ENCODE results near the gene VPS13D. TPM values are rescaled to one million over a fixed set of nuclear protein-coding genes. Genes with fewer than 3 reads are reported as not detected.

VPS13D gene
- total RNA-seq, 1 donor from 2014 or later: 88.9 TPM

DNA sequence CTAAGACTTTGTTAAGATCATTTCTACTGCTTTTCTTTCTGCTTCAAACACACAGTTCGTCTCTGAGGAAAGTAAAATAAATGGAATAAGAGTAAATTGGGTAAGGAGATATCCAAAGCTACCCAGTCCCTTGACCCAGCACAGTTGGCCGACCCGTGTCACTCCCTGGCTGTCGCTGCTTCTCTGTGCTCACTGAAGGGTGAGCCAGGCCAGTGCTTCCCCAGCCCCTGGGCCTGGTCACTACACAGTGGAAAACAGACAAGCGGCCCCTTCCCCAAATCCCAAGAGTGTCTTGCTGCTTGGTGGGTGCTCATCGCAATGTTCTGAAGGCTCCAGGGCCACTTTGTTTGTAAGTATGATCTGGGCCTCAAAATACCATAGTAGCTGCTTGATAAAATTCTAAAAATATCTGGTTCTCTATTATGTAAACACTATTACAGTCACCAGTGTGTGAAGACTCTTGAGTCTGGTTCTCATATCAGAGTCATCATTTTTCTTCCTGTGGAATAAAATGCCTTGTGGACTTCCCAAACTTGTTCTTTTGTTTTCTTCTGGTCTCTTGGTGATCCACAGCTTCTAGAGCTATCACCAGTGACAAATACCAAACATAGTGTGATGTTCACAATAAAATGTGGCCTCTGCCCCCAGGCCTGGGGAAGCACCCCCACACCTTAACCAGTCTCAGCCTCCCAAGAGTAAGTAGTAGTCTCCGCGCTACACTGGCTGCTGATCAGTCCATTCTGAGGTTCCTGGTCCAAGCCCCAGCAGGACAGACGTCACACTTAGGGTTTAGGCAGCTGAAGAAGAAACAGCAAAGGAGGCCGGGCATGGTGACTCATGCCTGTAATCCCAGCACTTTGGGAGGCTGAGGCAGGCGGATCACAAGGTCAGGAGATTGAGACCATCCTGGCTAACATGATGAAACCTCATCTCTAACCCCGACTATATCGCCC, 282.0 kb downstream of the VPS13D start:
- DNase-seq (ENCODE audit: extremely low spot score in 2 of 2): no peak
- Histone ChIP-seq H3K9me3 (no peaks in the 10 kb centered on the region), H3K27me3 (no peaks in the 10 kb centered on the region), H3K4me1 (peaks cover 20% of the 10 kb centered on the region), H3K4me3 (no peak overlapping the region), H3K27ac (peak overlapping the region; percentile 65), H3K36me3 (peaks cover 0 to 18% of the 10 kb centered on the region in 2 donors)
- TF ChIP-seq POLR2A (IDR thresholded peaks at IDR 0.05): no peak
- no peak for TF ChIP-seq CTCF (IDR thresholded peaks at IDR 0.05)
- no peak for TF ChIP-seq POLR2AphosphoS5 (IDR thresholded peaks at IDR 0.05; ENCODE audit: insufficient read depth in 1 of 2, low read depth in 1 of 2)
- intact Hi-C loops (cut with DNase I): no loop called here

GRCh38 chr1:12513181-12513580, 283.4 kb downstream of the VPS13D start:
- H3K27me3 ChIP-seq: no peaks in the 10 kb centered on the region
- H3K36me3 ChIP-seq: peaks cover 0 to 4% of the 10 kb centered on the region in 2 donors
- DNase-seq (ENCODE audit: extremely low spot score in 2 of 2): no peak
- TF ChIP-seq CTCF (IDR thresholded peaks at IDR 0.05) (no peak), POLR2AphosphoS5 (IDR thresholded peaks at IDR 0.05; ENCODE audit: insufficient read depth in 1 of 2, low read depth in 1 of 2) (no peak), POLR2A (IDR thresholded peaks at IDR 0.05) (no peak)
- H3K9me3 ChIP-seq: no peaks in the 10 kb centered on the region
- intact Hi-C loops (cut with DNase I): no loop called here
- no peak overlapping the region for H3K27ac ChIP-seq
- H3K4me3 ChIP-seq: no peak overlapping the region
- H3K4me1 ChIP-seq: peaks cover 21% of the 10 kb centered on the region

DNA sequence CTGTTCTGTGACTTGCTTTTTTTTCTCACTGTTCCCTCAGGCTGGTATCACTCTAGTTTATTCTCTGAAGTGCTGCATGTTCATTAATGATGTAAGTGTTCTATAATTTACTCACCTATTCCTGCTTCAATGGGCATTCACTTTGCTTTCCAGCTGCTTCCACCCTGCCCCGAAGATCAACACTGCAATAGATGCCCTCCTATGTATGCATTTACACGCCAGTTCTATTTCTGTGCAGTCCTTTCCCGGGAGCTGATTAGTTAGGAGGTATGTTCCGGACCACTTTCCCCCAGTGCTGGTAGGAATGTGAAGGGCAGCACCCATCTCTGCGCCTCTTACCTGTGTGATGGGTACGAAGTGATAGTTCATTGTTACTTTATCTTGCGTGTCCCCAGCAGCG, 284.8 kb downstream of the VPS13D start:
- H3K27me3 ChIP-seq: no peaks in the 10 kb centered on the region
- H3K27ac ChIP-seq: no peak overlapping the region
- no peak overlapping the region for H3K4me3 ChIP-seq
- TF ChIP-seq POLR2AphosphoS5 (IDR thresholded peaks at IDR 0.05; ENCODE audit: insufficient read depth in 1 of 2, low read depth in 1 of 2): no peak
- TF ChIP-seq POLR2A (IDR thresholded peaks at IDR 0.05): no peak
- TF ChIP-seq CTCF (IDR thresholded peaks at IDR 0.05): no peak
- intact Hi-C loops (cut with DNase I): no loop called here
- no peak for DNase-seq (ENCODE audit: extremely low spot score in 2 of 2)
- peaks cover 33% of the 10 kb centered on the region for H3K4me1 ChIP-seq
- H3K36me3 ChIP-seq: peaks cover 0 to 3% of the 10 kb centered on the region in 2 donors
- H3K9me3 ChIP-seq: no peaks in the 10 kb centered on the region

GRCh38 chr1:12515234-12515633, 285.4 kb downstream of the VPS13D start:
- Histone ChIP-seq H3K27ac (no peak overlapping the region), H3K27me3 (no peaks in the 10 kb centered on the region), H3K36me3 (peaks cover 0 to 3% of the 10 kb centered on the region in 2 donors), H3K9me3 (no peaks in the 10 kb centered on the region), H3K4me1 (peaks cover 35% of the 10 kb centered on the region), H3K4me3 (no peak overlapping the region)
- TF ChIP-seq POLR2AphosphoS5 (IDR thresholded peaks at IDR 0.05; ENCODE audit: insufficient read depth in 1 of 2, low read depth in 1 of 2) (no peak), CTCF (IDR thresholded peaks at IDR 0.05) (no peak), POLR2A (IDR thresholded peaks at IDR 0.05) (no peak)
- intact Hi-C loops (cut with DNase I): no loop called here
- DNase-seq (ENCODE audit: extremely low spot score in 2 of 2): no peak

DNA sequence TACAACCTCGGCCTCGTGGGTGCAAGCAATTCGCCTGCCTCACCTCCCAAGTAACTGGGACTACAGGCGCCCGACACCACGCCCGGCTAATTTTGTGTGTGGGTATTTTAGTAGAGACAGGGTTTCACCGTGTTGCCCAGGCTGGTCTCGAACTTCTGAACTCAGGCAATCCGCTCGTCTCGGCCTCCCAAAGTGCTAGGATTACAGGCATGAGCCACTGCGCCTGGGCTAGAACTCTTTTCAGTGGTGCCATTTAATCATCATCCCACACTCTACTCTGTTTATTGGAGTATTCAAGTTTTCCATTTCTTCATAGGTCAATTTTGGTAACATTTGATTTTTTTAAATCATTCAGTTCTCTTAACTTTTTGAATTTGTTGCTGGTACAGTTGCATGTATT, 286.9 kb downstream of the VPS13D start:
- Histone ChIP-seq H3K27me3 (no peaks in the 10 kb centered on the region), H3K4me3 (no peak overlapping the region), H3K27ac (no peak overlapping the region), H3K4me1 (peaks cover 28% of the 10 kb centered on the region), H3K36me3 (peaks cover 0 to 3% of the 10 kb centered on the region in 2 donors), H3K9me3 (no peaks in the 10 kb centered on the region)
- no peak for DNase-seq (ENCODE audit: extremely low spot score in 2 of 2)
- intact Hi-C loops (cut with DNase I): no loop called here
- TF ChIP-seq CTCF (IDR thresholded peaks at IDR 0.05) (no peak), POLR2A (IDR thresholded peaks at IDR 0.05) (no peak), POLR2AphosphoS5 (IDR thresholded peaks at IDR 0.05; ENCODE audit: insufficient read depth in 1 of 2, low read depth in 1 of 2) (no peak)

All from vagina (tissue), 2 donors.